ENCODE measurements around the gene RAMP3. TPM values are rescaled to one million over a fixed set of nuclear protein-coding genes. Genes with fewer than 3 reads are reported as not detected.

RAMP3 gene
- total RNA-seq, 4 donors from 2014 or later, result 24.6 to 166 (median 50.8) TPM

GRCh38 chr7:45117582-45117981 is 40.0 kb upstream of the RAMP3 start:
- TF ChIP-seq CTCF (IDR thresholded peaks at IDR 0.05; ENCODE audit: low read depth), result no peak

- no peak for TF ChIP-seq CTCF (IDR thresholded peaks at IDR 0.05; ENCODE audit: low read depth)
Measured at GRCh38 chr7:45118292-45118691, 39.3 kb upstream of the RAMP3 start.

- no peak for TF ChIP-seq CTCF (IDR thresholded peaks at IDR 0.05; ENCODE audit: low read depth)
Measured at GRCh38 chr7:45118889-45119331, 38.7 kb upstream of the RAMP3 start.

DNA sequence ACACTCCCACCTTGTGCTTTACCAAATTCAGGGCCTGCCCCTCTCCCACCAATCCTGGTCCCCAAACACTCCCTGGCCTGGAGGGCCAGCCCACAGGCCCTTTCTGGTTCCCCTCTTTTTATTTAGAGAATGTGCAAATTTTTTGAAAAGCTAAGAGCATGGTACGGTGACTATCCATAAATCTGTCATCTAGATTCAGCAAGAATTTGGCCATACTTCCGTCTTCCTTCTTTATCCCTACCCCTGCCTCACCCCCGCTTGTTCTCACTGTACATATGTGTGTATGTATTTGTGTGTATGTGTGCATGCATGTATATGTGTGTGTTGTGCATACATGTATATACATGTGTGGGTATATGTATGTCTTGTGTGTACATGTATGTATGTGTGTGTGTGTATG is 38.0 kb upstream of the RAMP3 start:
- TF ChIP-seq CTCF (IDR thresholded peaks at IDR 0.05; ENCODE audit: low read depth), result no peak

- no peak for TF ChIP-seq CTCF (IDR thresholded peaks at IDR 0.05; ENCODE audit: low read depth)
Measured at GRCh38 chr7:45122975-45123860, 34.4 kb upstream of the RAMP3 start.

DNA sequence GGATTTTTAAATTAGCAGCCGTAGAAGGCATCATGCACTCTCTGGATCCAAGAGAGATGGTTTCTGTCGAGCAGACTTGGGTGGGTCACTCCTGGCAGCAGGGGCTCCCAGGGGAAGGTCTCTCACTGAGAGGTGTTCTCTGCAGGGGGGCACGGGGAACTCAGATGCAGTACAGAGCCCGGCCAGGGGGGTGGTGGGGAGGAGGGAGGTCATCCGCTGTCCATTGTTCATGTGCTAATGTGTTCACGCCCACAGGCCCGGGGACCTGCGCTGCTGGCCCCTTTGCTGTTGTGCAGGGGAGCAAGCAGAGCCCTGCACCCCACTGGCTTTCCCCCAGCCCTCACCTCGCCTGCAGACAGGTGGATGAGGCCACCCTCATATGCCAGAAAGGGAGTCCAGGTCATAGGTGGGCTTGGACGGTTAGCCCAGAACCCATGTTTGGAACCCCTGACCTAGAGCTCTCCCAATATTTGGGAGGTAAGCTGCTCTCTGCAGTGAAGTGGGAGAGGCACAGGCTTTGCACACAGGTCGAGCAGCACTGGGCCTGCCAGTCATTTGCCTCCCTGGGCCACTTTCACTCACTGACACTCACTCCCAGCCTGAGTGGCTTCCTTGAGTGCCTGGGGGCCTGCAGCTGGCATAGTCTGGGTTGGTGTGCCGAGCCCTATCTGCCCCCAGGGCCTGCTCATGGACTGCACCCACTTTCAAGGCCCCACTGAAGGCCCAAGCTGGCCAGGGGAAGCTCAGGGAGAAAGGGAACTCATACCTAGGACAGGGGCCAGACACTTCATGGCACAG is 33.5 kb upstream of the RAMP3 start:
- no peak for TF ChIP-seq CTCF (IDR thresholded peaks at IDR 0.05; ENCODE audit: low read depth)

All from subcutaneous adipose tissue (tissue), 4 donors.